Activated CD8-positive, alpha-beta memory T cell treated with anti-CD3 and anti-CD28 coated beads for 4 hours (primary cell): Measurements from ENCODE around the gene COA3.

Experiments
- DNase-seq, 2 donors: peaks; one replicate each; pipeline ENCODE4 v3.0.0-alpha.2; 2020; ENCODE audit warnings: low read depth in 2 of 2

The COA3 gene

DNA sequence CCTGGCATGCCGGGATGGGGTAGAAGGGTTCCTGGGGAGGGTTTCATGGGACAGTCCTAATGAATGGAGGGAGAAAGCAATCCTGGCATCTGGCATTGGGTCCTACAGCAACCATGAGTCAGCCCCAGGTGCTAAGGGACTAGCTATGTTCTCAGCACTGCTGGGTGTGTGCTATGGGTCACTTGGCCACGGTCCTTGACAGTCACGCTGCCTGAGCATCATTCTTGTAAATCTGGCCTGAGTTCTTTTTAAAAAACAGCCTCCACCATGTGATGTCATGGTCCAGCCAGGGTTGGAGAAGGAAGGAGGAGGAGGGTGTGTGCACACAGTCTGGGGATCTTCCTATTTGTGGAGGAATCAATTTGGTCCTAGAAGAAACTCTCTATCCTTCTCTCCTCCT is 43.7 kb downstream of the COA3 start:
- no peak for DNase-seq

DNA sequence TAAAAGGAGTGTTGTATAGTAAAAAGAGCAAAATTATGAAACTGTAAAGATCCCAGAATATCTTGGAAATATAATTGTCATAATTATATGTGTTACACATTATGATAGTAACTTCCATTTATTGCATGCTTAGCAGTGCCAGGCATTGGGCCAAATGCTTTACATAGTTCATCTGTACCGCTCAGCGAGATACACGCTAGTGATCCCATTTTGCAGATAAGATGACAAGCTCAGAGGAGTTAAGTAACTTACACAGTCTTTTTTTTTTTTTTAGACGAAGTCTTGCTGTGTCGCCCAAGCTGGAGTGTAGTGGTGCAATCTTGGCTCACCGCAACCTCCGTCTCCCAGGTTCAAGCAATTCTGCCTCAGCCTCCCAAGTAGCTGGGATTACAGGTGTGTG is 46.9 kb downstream of the COA3 start:
- DNase-seq, result no peak

DNA sequence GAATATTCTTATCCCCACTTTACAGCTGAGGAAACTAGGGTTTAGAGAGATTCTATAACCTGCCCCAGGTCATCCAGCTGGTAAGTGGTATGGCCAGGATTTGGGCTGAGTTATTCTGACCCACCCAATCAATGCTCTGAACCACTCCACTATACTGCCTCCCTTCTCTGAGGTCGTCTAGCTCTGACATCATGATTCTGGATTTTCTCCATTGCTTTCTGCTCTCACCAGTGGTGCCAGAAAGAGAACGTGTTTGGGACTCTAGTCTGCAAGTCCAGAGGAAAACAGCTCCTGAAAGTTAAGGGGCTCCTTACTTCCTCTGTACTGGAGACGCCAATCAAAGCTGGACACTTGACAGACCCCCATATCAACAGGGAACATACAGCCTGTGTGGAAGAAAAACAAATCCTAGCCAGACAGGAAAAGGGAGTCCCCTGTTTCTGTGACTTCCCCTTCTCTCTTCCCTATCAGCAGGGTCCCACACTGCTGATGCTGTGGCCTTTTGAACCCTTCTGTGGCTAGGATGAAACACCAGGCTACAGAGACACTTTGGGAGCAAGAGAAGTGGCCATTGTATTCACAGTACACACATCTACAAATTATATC is 47.7 kb downstream of the COA3 start:
- DNase-seq, result no peak

DNA sequence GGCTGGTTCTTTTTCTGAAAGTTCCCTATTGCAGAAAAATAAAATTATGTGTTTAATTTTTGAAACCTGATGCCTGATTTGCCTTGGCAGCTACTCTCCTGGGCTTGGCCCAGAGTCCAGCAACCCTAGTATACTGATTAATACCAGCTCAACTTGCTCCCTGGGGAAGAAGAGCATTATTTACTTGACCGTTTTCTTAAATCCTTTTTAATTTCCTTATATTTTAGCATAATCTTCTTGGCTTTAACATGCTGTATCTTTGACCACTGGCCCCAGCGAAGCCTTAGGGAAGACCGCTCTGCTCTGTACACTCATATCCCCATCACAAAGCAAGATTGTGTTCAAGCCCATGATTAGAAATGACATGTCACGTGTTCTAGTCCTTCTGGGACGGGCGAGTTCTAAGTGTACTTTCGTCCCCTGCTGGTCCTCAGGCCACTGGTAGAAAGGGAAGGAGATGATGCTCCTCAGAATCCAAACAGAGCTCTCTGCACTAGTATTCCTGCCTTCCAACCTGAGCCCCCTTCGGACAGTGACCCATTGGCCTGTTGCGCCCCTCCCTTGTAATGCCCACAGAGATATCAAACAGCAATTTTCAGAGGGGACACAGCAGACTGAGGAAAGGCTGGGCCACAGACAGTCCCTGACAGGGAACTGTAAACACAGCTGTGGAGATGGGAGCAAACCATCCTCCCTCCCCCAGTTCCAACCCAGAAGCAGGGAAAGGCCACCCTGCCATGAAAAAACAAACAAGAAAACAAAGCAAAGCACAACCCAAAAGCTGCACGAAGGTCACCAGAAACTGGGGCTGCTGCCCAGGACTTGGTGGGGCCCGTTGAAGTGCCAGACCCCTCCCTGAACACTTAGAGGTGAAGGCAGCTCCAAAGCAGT is 49.4 kb downstream of the COA3 start:
- no peak for DNase-seq

DNA sequence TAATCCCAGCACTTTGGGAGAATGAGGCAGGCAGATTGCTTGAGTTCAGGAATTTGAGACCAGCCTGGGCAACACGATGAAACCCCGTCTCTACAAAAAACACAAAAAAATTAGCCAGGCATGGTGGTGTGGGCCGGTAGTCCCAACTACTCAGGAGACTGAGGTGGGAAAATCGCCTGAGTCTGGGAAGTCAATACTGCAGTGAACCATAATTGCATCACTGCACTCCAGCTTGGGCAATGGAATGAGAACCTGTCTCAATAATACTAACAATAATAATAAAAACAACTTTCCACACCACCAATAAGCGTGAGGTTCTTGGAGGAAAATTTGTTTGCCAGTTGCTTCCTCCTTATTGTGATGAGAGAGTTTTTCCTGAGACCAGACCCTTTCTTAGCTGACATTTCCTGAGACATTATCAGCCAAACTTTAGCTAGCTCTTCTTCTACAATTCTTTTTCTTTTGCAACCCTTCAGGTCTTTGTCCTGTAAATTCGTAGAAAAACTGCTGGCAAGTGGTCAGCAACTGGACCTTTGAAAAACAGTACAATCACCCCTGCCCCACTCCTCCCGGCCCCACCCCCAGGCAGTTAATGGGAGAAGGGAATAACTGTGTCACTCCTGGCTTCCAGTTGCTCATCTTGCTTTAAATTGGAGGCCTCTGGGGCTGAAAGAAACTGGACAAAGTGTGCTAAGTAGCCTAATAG is 50.1 kb downstream of the COA3 start:
- no peak for DNase-seq
